GM10266 (cell line): ENCODE measurements around the gene GIGYF1.
"Not testable (repeated sequence)": the region's sequence is repeated elsewhere in the genome, so short reads cannot be mapped to it uniquely, and the experiment has no call there.

Source experiments
- DNase-seq: peaks from one replicate; pipeline ENCODE4 v3.0.0; 2012; ENCODE audit errors: extremely low spot score
- CTCF ChIP-seq: IDR thresholded peaks from 2 replicates; pipeline ENCODE4 v1.5.1; 2012; ENCODE audit warnings: mild to moderate bottlenecking, low read depth; ENCODE audit not compliant: control insufficient read depth, insufficient read depth; ENCODE audit errors: missing control alignments

The GIGYF1 gene

GRCh38 chr7:100720279-100720670 is 26.2 kb upstream of the GIGYF1 start, which contains the start of gene EPO:
TSS of gene EPO (plus strand) at chr7:100720468. CDS start at chr7:100720981, 513 bp downstream.
- no peak for DNase-seq

GRCh38 chr7:100719523-100720278 is 25.7 kb upstream of the GIGYF1 start:
- no peak for TF ChIP-seq CTCF
- DNase-seq = no peak

More at GRCh38 chr7:100720279-100720670, 26.2 kb upstream of the GIGYF1 start, which contains the start of gene EPO:
- TF ChIP-seq CTCF = no peak

GRCh38 chr7:100717073-100717472 is 23.0 kb upstream of the GIGYF1 start:
- not testable (repeated sequence) for DNase-seq

GRCh38 chr7:100714725-100715124 is 20.7 kb upstream of the GIGYF1 start:
- TF ChIP-seq CTCF = no peak
- no peak for DNase-seq

- no peak for TF ChIP-seq CTCF
- no peak for DNase-seq
These were observed 17.3 kb upstream of the GIGYF1 start for GRCh38 chr7:100711369-100711768.

GRCh38 chr7:100710452-100710851 is 16.4 kb upstream of the GIGYF1 start:
- no peak for TF ChIP-seq CTCF

GRCh38 chr7:100708395-100708794 is 14.3 kb upstream of the GIGYF1 start:
- DNase-seq = no peak
- TF ChIP-seq CTCF = no peak

More at GRCh38 chr7:100710452-100710851, 16.4 kb upstream of the GIGYF1 start:
- no peak for DNase-seq
